Smooth muscle cell (in vitro differentiated cells): ENCODE results near the gene C6orf52. TPM values are rescaled to one million over a fixed set of nuclear protein-coding genes. Genes with fewer than 3 reads are reported as not detected.

ENCODE experiments used
- DNase-seq: peaks from one replicate; lab custom pipeline; 2025; ENCODE audit not compliant: unreplicated experiment; lab: John Stamatoyannopoulos, UW
- H2AFZ ChIP-seq: fragments of 200-600 bp; sonication (generic); 2 replicates; pipeline ENCODE4 v1.6.0; 2016; ENCODE audit warnings: antibody characterized with exemption, low read depth, mild to moderate bottlenecking
- H3F3A ChIP-seq: fragments of 200-600 bp; sonication (generic); 2 replicates; pipeline ENCODE4 v1.6.0; 2017; ENCODE audit warnings: antibody characterized with exemption, low read depth
- H3K27ac ChIP-seq: fragments of 200-600 bp; sonication (generic); 2 replicates; pipeline ENCODE4 v1.5.1; 2016; ENCODE audit warnings: low read depth, mild to moderate bottlenecking
- H3K27me3 ChIP-seq: fragments of 200-600 bp; sonication (generic); 2 replicates; pipeline ENCODE4 v1.6.1; 2016; ENCODE audit warnings: low read depth, mild to moderate bottlenecking
- H3K36me3 ChIP-seq: fragments of 200-600 bp; sonication (generic); 2 replicates; pipeline ENCODE4 v1.5.1; 2016; ENCODE audit warnings: low read depth
- H3K4me1 ChIP-seq: fragments of 200-600 bp; sonication (generic); 2 replicates; pipeline ENCODE4 v1.5.1; 2016; ENCODE audit warnings: low read depth
- H3K4me2 ChIP-seq: fragments of 200-600 bp; sonication (generic); 2 replicates; pipeline ENCODE4 v1.6.0; 2016; ENCODE audit warnings: mild to moderate bottlenecking
- H3K4me3 ChIP-seq: fragments of 200-600 bp; sonication (generic); 2 replicates; pipeline ENCODE4 v1.5.1; 2016; ENCODE audit warnings: mild to moderate bottlenecking
- H3K79me2 ChIP-seq: fragments of 200-600 bp; sonication (generic); 2 replicates; pipeline ENCODE4 v1.6.0; 2016; ENCODE audit warnings: low read depth, mild to moderate bottlenecking
- H3K9ac ChIP-seq: fragments of 200-600 bp; sonication (generic); 2 replicates; pipeline ENCODE4 v1.6.0; 2016; ENCODE audit warnings: low read depth
- H3K9me3 ChIP-seq: fragments of 200-600 bp; sonication (generic); replicated peaks from 2 replicates; pipeline ENCODE4 v1.5.1; 2016; ENCODE audit warnings: low read depth
- H4K20me1 ChIP-seq: fragments of 200-600 bp; sonication (generic); 2 replicates; pipeline ENCODE4 v1.6.0; 2016; ENCODE audit warnings: low read depth
- WGBS: methylation state at CpG from one replicate; pipeline ENCODE4 v1.1.7; 2016; ENCODE audit warnings: low lambda C conversion rate; 5-methylcytosine and 5-hydroxymethylcytosine counted together
- polyA plus RNA-seq: library from polyadenylated mRNA; unstranded; fragments of >200 nt; fragmentation: Nextera tagmentation; extraction: Ambion mirVana; gene quantifications from 2 replicates; pipeline ENCODE4 v1.2.1, GENCODE V29; 2016
- small RNA-seq: library from RNA; depleted of rRNA; stranded (forward); fragments of <200 nt; gene quantifications from one replicate; pipeline ENCODE3, GENCODE V24; 2014
- total RNA-seq: library from RNA; depleted of rRNA; stranded (reverse); fragments of >200 nt; gene quantifications from 2 replicates; pipeline ENCODE4 v1.2.3, GENCODE V29; 2014
- TF ChIP-seq, protein P1 (sequence below): fragments of 200-600 bp; sonication (generic); IDR thresholded peaks from 2 replicates; pipeline ENCODE4 v1.5.1; 2017; ENCODE audit warnings: borderline replicate concordance, mild to moderate bottlenecking, antibody characterized with exemption; ENCODE audit not compliant: insufficient read depth, poor library complexity, severe bottlenecking

C6orf52 gene
- total and polyA plus RNA-seq, 2 experiments from 2014 or later, result 2.4 to 9.5 TPM

DNA sequence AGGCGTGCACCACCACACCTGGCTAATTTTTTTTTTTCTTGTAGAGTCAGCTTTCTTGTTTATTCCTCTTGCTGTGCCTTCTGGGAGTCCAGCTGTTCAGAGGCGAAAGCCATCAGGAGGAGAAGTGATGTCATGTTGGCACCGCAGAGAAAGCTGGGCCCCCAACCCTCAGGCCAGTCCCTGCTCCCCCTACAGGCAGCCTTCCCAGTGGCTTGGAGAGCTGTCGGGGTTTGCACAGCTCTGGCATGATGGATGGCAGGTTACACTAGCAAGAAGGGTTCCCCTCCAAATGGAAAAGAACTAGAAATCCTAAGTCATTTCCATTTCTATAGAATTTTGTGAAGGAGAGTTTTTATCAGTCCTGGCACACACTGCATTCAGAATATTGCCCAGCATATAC, 72.6 kb downstream of the C6orf52 start:
- Histone ChIP-seq H4K20me1 (no peaks in the 10 kb centered on the region), H3K27ac (no peak overlapping the region), H3K4me3 (no peak overlapping the region), H3K4me2 (no peak overlapping the region), H3K4me1 (peaks cover 8% of the 10 kb centered on the region), H3K9ac (no peak overlapping the region), H3K27me3 (no peaks in the 10 kb centered on the region), H3K79me2 (no peaks in the 10 kb centered on the region), H3K36me3 (no peaks in the 10 kb centered on the region), H3F3A (no peaks in the 10 kb centered on the region), H3K9me3 (no peaks in the 10 kb centered on the region), H2AFZ (no peak overlapping the region)
- 91% methylated on average over 4 of the region's 4 CpGs for WGBS
- DNase-seq, result no peak
- TF ChIP-seq, protein P1, sequence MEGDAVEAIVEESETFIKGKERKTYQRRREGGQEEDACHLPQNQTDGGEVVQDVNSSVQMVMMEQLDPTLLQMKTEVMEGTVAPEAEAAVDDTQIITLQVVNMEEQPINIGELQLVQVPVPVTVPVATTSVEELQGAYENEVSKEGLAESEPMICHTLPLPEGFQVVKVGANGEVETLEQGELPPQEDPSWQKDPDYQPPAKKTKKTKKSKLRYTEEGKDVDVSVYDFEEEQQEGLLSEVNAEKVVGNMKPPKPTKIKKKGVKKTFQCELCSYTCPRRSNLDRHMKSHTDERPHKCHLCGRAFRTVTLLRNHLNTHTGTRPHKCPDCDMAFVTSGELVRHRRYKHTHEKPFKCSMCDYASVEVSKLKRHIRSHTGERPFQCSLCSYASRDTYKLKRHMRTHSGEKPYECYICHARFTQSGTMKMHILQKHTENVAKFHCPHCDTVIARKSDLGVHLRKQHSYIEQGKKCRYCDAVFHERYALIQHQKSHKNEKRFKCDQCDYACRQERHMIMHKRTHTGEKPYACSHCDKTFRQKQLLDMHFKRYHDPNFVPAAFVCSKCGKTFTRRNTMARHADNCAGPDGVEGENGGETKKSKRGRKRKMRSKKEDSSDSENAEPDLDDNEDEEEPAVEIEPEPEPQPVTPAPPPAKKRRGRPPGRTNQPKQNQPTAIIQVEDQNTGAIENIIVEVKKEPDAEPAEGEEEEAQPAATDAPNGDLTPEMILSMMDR, result no peak

Small RNAs within 50 kb of the gene (small RNA-seq; reads per million reads assigned to genes)
- not detected for gene RF00019

Other genes starting within 250 kb of the C6orf52 start
- gene GCNT2, start 173.3 kb downstream of the C6orf52 start, total RNA-seq, result 2.4 and 3.6 TPM in 2 replicates
- 0.13 and 3.0 TPM in 2 replicates for gene GCNT2, start 173.3 kb downstream of the C6orf52 start, polyA plus RNA-seq
- 20.9 and 23.8 TPM in 2 replicates for gene PAK1IP1, start 356 bp upstream of the C6orf52 start, total RNA-seq
- 19.4 and 22.0 TPM in 2 replicates for gene PAK1IP1, start 356 bp upstream of the C6orf52 start, polyA plus RNA-seq
- gene TMEM14C, start 28.5 kb upstream of the C6orf52 start, total RNA-seq, result 178 and 180 TPM in 2 replicates
- 180 and 182 TPM in 2 replicates for gene TMEM14C, start 28.5 kb upstream of the C6orf52 start, polyA plus RNA-seq
- gene TMEM14B, start 53.2 kb upstream of the C6orf52 start, total RNA-seq, result 63.7 and 72.2 TPM in 2 replicates
- 95.4 and 104 TPM in 2 replicates for gene TMEM14B, start 53.2 kb upstream of the C6orf52 start, polyA plus RNA-seq
- not detected in 2 replicates for gene MAK, start 143.9 kb upstream of the C6orf52 start, total RNA-seq
- 0.07 and 0.14 TPM in 2 replicates for gene MAK, start 143.9 kb upstream of the C6orf52 start, polyA plus RNA-seq
- not detected in 2 replicates for gene GCM2, start 187.4 kb upstream of the C6orf52 start, total RNA-seq
- gene GCM2, start 187.4 kb upstream of the C6orf52 start, polyA plus RNA-seq, result 0.13 TPM in 1 of 2 replicates, not detected in the other
- 2.8 and 6.4 TPM in 2 replicates for gene SYCP2L, start 192.4 kb upstream of the C6orf52 start, total RNA-seq
- gene SYCP2L, start 192.4 kb upstream of the C6orf52 start, polyA plus RNA-seq, result 0.74 and 0.86 TPM in 2 replicates